D721Med (cell line): Measurements from ENCODE around the gene ANXA3.

ENCODE experiments used
- DNase-seq: peaks from one replicate; pipeline ENCODE4 v3.0.0; 2011; ENCODE audit warnings: low spot score; ENCODE audit not compliant: insufficient read length
- FAIRE-seq: peaks from 2 replicates; lab custom pipeline; 2011; peaks lifted over from hg19 to GRCh38; lab: Jason Lieb, UNC
- TF ChIP-seq, protein P1 (sequence below): IDR thresholded peaks from 2 replicates; pipeline ENCODE4 v1.5.1; 2012; ENCODE audit warnings: mild to moderate bottlenecking, control low read depth; ENCODE audit not compliant: insufficient read depth; ENCODE audit errors: missing control alignments

ANXA3 gene

DNA sequence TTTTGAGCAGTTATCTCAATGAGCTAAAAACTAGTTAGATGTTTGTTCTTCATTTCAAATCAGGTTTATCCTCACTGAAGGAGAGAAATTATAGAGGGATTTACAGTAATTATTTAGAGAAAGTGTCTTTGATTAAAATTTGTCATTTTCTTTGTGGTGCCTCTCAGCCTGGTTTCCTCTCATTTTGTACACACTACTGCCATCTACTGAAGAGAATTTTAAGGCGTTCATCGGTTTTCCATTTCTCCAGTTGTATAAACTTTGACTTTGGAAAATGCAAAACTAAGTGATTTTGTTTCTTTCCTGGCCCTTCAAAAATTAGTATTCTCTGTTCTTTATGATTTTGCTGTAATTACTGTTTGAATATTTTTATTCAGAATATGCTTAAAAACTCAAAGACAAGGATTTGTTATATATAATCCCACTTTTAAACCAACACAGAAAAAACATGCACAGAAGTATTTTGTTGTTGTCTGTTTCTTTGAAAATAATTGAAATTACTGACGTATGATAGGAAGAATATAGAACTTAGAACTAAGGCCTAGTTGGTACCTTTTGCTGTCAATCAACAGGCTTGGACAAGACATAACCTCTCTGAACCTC, 34.4 kb upstream of the ANXA3 start:
- TF ChIP-seq, protein P1, sequence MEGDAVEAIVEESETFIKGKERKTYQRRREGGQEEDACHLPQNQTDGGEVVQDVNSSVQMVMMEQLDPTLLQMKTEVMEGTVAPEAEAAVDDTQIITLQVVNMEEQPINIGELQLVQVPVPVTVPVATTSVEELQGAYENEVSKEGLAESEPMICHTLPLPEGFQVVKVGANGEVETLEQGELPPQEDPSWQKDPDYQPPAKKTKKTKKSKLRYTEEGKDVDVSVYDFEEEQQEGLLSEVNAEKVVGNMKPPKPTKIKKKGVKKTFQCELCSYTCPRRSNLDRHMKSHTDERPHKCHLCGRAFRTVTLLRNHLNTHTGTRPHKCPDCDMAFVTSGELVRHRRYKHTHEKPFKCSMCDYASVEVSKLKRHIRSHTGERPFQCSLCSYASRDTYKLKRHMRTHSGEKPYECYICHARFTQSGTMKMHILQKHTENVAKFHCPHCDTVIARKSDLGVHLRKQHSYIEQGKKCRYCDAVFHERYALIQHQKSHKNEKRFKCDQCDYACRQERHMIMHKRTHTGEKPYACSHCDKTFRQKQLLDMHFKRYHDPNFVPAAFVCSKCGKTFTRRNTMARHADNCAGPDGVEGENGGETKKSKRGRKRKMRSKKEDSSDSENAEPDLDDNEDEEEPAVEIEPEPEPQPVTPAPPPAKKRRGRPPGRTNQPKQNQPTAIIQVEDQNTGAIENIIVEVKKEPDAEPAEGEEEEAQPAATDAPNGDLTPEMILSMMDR, result peak; percentile 75
- FAIRE-seq, result peak; percentile 60
- DNase-seq, result no peak

DNA sequence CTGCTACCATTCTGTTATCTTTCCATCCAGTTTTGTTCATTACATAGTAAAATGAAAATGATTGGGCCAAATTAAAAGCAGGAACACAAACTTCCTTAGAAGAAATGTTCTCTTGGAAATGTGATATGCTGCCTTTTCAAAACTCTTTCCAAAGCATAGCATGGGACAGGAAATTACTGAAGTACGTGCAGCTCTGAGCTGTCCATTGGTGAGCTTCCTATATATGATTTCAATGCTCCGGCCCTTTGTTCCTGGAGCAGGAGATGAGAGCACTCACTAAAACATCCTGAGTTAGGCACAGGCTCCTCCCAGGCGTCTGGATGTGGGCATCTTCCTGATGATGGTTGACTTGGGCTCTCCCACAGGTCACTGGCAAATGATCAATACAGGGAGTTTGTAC, 33.0 kb upstream of the ANXA3 start:
- no peak for FAIRE-seq
- no peak for DNase-seq

DNA sequence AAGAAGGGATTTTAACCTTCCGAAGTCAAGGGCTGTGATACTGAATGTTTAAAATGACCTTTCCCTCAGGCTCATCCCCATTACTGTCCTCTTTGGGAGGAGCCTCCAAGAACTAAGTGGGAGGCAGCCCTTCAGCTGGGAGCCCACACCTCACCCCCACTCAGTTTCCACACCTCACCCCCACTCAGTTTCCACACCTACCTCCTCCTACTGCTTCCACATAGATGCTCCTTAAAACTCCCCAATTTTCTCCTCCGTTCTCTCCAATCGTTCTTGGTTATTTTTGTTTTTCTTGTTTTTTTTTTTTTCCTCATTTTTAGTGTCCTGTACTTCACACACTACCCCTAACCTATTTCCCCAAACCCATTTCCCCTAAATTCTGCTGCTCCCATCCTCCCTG, 31.6 kb upstream of the ANXA3 start:
- FAIRE-seq (no peak), DNase-seq (no peak)
- TF ChIP-seq, protein P1, result no peak

More for the DNA sequence above, 33.0 kb upstream of the ANXA3 start:
- TF ChIP-seq, protein P1, result no peak

- TF ChIP-seq, protein P1, result no peak
- DNase-seq (no peak), FAIRE-seq (no peak)
Observed at GRCh38 chr4:78520808-78521226, 30.8 kb upstream of the ANXA3 start.

DNA sequence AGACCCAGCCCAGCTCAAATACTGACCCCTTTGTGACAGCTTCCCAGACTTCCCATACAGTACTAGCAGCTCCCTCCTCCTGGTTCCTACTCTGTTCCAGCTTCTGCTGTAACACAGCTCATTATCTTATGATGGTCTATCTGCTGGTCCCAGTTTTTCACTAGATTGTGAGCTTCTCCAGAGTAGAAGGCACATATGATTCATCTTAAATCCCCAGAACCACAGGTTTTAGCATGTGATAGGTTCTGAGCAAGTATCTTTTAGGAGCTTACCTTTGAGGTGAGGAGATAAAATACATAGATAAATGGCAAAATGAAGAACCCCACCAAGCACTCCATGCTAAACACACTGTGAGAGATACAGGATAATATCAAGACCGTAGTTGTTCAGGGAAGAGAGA, 27.6 kb upstream of the ANXA3 start:
- no peak for DNase-seq
- TF ChIP-seq, protein P1, result no peak
- no peak for FAIRE-seq

GRCh38 chr4:78525559-78525958, 26.0 kb upstream of the ANXA3 start:
- DNase-seq, result no peak
- TF ChIP-seq, protein P1, result no peak
- FAIRE-seq, result no peak

DNA sequence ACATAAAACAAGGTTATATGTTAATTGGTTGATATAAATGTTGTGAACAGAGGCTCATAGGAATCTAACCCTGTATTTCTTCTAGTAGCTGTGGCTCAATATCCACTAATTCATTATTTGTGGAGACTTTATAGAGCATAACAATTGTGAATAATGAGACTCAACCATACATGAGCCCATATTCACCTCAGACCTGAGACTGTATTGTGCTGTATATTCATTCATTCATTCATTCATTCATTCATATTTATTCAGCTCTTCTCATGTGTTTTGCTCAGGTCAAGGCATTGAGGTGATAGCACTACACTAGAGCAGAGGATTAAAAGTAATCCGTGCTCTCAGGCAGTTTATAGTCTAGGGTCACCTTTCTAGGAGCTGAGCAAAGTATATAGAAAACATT, 24.5 kb upstream of the ANXA3 start:
- DNase-seq (no peak), FAIRE-seq (no peak)
- TF ChIP-seq, protein P1, result no peak
